KMS-11 (cell line): Measurements from ENCODE around the gene PDLIM5.
"Not testable (repeated sequence)": the region's sequence is repeated elsewhere in the genome, so short reads cannot be mapped to it uniquely, and the experiment has no call there.

Experiments
- H2AFZ ChIP-seq: fragments of 200-600 bp; sonication (generic); 2 replicates; pipeline ENCODE4 v1.6.1; 2016; ENCODE audit warnings: antibody characterized with exemption, mixed run types, low read depth
- H3K27ac ChIP-seq: fragments of 200-600 bp; sonication (generic); 2 replicates; pipeline ENCODE4 v1.6.1; 2016; ENCODE audit warnings: mild to moderate bottlenecking, mixed run types
- H3K27me3 ChIP-seq: fragments of 200-600 bp; sonication (generic); 2 replicates; pipeline ENCODE4 v1.6.1; 2017; ENCODE audit warnings: mild to moderate bottlenecking, low read depth, mixed run types, moderate library complexity; ENCODE audit not compliant: insufficient read depth
- H3K36me3 ChIP-seq: fragments of 200-600 bp; sonication (generic); 2 replicates; pipeline ENCODE4 v1.6.1; 2017; ENCODE audit warnings: mild to moderate bottlenecking, mixed run types; ENCODE audit not compliant: insufficient read depth
- H3K4me1 ChIP-seq: fragments of 200-600 bp; sonication (generic); 2 replicates; pipeline ENCODE4 v1.6.1; 2016; ENCODE audit warnings: mild to moderate bottlenecking, low read depth, mixed run types; ENCODE audit not compliant: poor library complexity, severe bottlenecking
- H3K4me2 ChIP-seq: fragments of 200-600 bp; sonication (generic); 2 replicates; pipeline ENCODE4 v1.7.0; 2016; ENCODE audit warnings: mild to moderate bottlenecking, mixed run types
- H3K4me3 ChIP-seq: fragments of 200-600 bp; sonication (generic); IDR thresholded peaks from 2 replicates; pipeline ENCODE4 v1.6.1; 2017; ENCODE audit warnings: low read depth, low read length, mixed read lengths; ENCODE audit not compliant: insufficient read depth
- H3K79me2 ChIP-seq: fragments of 200-600 bp; sonication (generic); 2 replicates; pipeline ENCODE4 v1.6.1; 2016; ENCODE audit warnings: low read depth, mixed run types; ENCODE audit not compliant: insufficient read depth
- H3K9ac ChIP-seq: fragments of 200-600 bp; sonication (generic); 2 replicates; pipeline ENCODE4 v1.6.1; 2016; ENCODE audit warnings: mild to moderate bottlenecking, mixed run types
- H4K20me1 ChIP-seq: fragments of 200-600 bp; sonication (generic); 2 replicates; pipeline ENCODE4 v1.6.1; 2016; ENCODE audit warnings: mild to moderate bottlenecking, mixed run types; ENCODE audit not compliant: insufficient read depth
- TF ChIP-seq, protein P1 (sequence below): fragments of 200-600 bp; sonication (generic); conservative IDR thresholded peaks from 2 replicates; pipeline ENCODE4 v1.6.1; 2017; ENCODE audit warnings: low read depth, mild to moderate bottlenecking, antibody characterized with exemption, low read length, moderate library complexity, mixed read lengths

PDLIM5 gene

DNA sequence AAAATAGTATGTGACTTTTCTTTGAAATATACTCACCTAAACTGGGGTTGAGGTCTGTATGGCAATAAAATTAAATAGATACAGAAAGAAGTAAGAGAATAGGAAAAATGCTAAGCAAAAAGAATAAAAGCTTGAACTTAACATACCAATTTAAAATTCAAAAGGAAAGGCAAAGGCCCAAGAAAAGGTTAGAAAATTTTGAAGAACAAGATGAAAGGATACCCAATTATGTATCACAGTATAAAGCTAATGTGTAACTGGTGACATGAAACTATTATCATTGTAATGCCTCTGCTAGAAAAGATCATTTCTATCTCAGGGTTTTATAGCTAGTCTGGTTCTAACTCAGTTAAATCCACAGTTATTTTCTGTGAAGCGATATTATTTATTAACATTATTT is 99.1 kb downstream of the PDLIM5 start:
- H3K79me2 ChIP-seq = no peaks in the 10 kb centered on the region

DNA sequence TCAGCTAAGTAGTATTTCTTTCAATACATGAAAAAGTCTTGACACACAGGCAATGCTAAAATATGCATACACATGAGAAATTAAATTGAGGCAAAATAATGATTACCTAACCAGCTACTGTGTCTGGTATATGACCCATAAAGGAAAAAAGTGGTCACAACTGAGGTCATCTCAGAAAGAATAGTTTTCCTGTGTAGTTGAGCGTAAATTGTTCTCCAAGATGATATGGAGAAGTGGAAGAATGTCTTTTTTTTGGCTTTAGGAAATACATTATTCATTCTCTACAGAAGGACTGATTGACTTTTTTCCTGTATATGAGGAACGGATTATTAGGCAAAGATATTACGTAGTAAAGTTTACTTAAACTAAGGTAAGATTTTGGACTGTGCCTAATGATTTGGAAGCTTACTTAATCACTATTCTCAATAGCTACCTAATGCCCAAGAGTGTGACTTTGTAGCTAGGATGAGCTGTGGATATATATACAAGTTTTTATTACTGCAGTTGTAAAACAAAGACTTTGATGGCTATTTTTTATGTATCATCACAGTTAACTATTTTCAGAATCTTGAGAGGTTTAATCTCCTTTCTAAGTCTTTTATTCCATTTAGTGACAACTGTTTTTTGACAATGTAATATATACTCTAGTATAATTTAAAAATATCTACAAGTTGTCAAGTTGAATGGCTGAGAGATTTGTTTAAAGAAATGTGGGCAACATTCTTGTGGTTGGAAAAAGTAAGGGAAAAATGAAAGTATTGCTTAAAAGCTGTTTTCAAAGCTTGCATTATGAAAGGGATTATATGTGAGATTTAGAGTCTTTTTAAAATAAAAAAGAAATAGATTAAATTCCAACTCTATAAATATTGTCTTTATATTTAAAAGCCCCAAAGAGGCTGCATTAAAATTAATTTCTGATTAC is 100.2 kb downstream of the PDLIM5 start:
- Histone ChIP-seq H3K27ac (no peak overlapping the region), H3K4me1 (peaks cover 8% of the 10 kb centered on the region), H3K4me3 (no peak overlapping the region), H3K36me3 (no peaks in the 10 kb centered on the region), H2AFZ (no peak overlapping the region), H3K9ac (no peak overlapping the region), H3K27me3 (no peaks in the 10 kb centered on the region), H4K20me1 (no peaks in the 10 kb centered on the region), H3K4me2 (no peak overlapping the region), H3K79me2 (no peaks in the 10 kb centered on the region)
- TF ChIP-seq, protein P1, sequence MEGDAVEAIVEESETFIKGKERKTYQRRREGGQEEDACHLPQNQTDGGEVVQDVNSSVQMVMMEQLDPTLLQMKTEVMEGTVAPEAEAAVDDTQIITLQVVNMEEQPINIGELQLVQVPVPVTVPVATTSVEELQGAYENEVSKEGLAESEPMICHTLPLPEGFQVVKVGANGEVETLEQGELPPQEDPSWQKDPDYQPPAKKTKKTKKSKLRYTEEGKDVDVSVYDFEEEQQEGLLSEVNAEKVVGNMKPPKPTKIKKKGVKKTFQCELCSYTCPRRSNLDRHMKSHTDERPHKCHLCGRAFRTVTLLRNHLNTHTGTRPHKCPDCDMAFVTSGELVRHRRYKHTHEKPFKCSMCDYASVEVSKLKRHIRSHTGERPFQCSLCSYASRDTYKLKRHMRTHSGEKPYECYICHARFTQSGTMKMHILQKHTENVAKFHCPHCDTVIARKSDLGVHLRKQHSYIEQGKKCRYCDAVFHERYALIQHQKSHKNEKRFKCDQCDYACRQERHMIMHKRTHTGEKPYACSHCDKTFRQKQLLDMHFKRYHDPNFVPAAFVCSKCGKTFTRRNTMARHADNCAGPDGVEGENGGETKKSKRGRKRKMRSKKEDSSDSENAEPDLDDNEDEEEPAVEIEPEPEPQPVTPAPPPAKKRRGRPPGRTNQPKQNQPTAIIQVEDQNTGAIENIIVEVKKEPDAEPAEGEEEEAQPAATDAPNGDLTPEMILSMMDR = no peak

More for the DNA sequence above, 99.1 kb downstream of the PDLIM5 start:
- Histone ChIP-seq H3K4me2 (no peak overlapping the region), H3K36me3 (no peaks in the 10 kb centered on the region), H3K9ac (no peak overlapping the region), H3K4me3 (no peak overlapping the region), H3K4me1 (peaks cover 8% of the 10 kb centered on the region), H3K27me3 (no peaks in the 10 kb centered on the region), H4K20me1 (no peaks in the 10 kb centered on the region), H2AFZ (no peak overlapping the region), H3K27ac (no peak overlapping the region)
- TF ChIP-seq, protein P1 = no peak

- H3K36me3 ChIP-seq, H3K9ac ChIP-seq, H3K79me2 ChIP-seq, H3K4me1 ChIP-seq, H3K27me3 ChIP-seq, H2AFZ ChIP-seq, H3K4me3 ChIP-seq, H3K27ac ChIP-seq, H4K20me1 ChIP-seq, H3K4me2 ChIP-seq: not testable (repeated sequence)
Observed at GRCh38 chr4:94556047-94556446, 104.3 kb downstream of the PDLIM5 start.

DNA sequence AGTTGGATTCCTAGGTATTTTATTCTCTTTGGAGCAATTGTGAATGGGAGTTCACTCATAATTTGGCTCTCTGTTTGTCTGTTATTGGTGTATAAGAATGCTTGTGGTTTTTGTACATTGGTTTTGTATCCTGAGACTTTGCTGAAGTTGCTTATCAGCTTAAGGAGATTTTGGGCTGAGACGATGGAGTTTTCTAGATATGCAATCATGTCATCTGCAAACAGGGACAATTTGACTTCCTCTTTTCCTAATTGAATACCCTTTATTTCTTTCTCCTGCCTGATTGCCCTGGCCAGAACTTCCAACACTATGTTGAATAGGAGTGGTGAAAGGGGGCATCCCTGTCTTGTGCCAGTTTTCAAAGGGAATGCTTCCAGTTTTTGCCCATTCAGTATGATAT is 105.9 kb downstream of the PDLIM5 start:
- not testable (repeated sequence) for H3K4me3 ChIP-seq, H3K4me1 ChIP-seq, H2AFZ ChIP-seq, H3K79me2 ChIP-seq, H3K4me2 ChIP-seq, H4K20me1 ChIP-seq, H3K9ac ChIP-seq, H3K27ac ChIP-seq, H3K27me3 ChIP-seq, H3K36me3 ChIP-seq

DNA sequence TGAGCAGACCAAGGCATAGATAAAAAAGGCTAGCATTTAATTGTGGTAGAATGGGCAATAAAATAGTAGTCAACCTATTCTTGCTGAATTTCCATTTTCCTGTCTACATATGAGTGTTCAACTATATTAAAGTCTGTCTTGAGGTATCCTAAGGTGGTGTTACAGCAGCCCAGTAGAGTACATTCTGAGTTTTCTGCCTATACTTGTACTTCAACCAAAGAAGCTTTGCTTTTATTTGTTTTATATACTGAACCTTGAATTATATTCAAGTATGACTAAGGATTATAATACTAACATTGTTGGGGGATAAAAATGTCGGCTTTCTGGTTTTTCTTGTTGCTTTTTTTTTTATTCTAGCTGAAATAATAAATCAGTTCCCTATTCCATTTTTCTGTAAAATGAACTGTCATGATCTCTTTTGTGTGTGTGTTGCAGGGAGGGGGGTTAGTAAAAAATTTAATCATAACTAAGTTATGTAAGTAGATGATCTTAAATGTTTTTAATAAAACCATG is 106.7 kb downstream of the PDLIM5 start:
- Histone ChIP-seq H3K4me2 (no peak overlapping the region), H3K4me3 (no peak overlapping the region), H3K79me2 (no peaks in the 10 kb centered on the region)

More for the DNA sequence above, 106.7 kb downstream of the PDLIM5 start:
- no peaks in the 10 kb centered on the region for H3K27me3 ChIP-seq
- no peaks in the 10 kb centered on the region for H3K36me3 ChIP-seq
- H4K20me1 ChIP-seq = no peaks in the 10 kb centered on the region
- H3K27ac ChIP-seq = no peak overlapping the region
- no peak overlapping the region for H2AFZ ChIP-seq
- no peak overlapping the region for H3K9ac ChIP-seq
- H3K4me1 ChIP-seq = no peaks in the 10 kb centered on the region
- TF ChIP-seq, protein P1 = no peak
